ENCODE data around the gene COX6B1. TPM values are rescaled to one million over a fixed set of nuclear protein-coding genes. Genes with fewer than 3 reads are reported as not detected.
A peak's percentile ranks its signal among the peaks of the same experiment; 100 is the strongest.

Gene COX6B1
- total RNA-seq, 1 donor from 2014 or later: 370 TPM

DNA sequence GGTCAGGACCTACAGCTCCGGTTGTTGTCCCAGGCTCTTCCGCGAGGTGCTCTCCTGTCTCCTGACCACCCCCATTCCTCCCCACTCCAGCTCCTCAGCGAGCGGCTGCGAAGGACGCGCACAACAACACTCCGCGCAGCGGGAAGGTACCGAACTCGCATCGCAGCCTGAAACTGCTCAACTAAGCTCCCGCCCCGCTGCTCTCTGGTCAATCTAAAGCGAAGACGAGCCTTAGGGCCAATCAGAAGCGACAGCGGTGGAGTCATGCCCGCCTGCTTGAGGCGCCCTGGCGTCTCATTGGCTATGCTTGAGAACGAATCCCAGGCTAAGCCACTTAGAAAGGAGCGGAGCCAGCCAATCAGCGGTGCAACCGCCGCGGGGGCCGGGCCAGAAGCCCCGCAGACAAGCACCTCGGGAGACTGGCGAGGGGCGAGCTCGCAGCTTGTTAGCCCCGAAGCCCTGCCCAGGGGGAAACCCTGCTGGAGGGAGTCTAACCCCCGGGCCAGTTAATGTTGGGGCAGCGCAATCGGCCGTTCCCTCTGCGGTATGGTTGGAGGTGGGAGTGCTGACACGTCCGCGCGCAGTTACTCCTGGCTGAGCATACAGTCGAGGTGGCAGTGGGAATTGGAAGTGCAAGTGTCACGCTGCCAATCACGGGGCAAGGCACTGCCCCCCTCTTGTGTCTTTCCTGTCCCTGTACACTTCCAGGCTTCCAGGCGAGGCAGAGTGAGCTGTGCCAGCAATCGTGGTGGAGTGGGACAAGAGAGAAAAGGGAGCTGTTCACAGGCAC, 54.3 kb downstream of the COX6B1 start:
- Mint-ChIP-seq H3K9me3 (ENCODE audit: unreplicated experiment) (no peaks in the 10 kb centered on the region), H3K27me3 (ENCODE audit: unreplicated experiment) (peaks cover 3% of the 10 kb centered on the region), H3K27ac (ENCODE audit: unreplicated experiment) (peak overlapping the region; percentile 91), H3K4me1 (ENCODE audit: unreplicated experiment) (peaks cover 3% of the 10 kb centered on the region), H3K4me3 (ENCODE audit: unreplicated experiment) (peak overlapping the region; percentile 99), H3K36me3 (ENCODE audit: unreplicated experiment) (no peaks in the 10 kb centered on the region)
- TF ChIP-seq, protein P1, sequence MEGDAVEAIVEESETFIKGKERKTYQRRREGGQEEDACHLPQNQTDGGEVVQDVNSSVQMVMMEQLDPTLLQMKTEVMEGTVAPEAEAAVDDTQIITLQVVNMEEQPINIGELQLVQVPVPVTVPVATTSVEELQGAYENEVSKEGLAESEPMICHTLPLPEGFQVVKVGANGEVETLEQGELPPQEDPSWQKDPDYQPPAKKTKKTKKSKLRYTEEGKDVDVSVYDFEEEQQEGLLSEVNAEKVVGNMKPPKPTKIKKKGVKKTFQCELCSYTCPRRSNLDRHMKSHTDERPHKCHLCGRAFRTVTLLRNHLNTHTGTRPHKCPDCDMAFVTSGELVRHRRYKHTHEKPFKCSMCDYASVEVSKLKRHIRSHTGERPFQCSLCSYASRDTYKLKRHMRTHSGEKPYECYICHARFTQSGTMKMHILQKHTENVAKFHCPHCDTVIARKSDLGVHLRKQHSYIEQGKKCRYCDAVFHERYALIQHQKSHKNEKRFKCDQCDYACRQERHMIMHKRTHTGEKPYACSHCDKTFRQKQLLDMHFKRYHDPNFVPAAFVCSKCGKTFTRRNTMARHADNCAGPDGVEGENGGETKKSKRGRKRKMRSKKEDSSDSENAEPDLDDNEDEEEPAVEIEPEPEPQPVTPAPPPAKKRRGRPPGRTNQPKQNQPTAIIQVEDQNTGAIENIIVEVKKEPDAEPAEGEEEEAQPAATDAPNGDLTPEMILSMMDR (IDR thresholded peaks at IDR 0.05): no peak
- peak; percentile 97 for DNase-seq (ENCODE audit: extremely low spot score, unreplicated experiment)

DNA sequence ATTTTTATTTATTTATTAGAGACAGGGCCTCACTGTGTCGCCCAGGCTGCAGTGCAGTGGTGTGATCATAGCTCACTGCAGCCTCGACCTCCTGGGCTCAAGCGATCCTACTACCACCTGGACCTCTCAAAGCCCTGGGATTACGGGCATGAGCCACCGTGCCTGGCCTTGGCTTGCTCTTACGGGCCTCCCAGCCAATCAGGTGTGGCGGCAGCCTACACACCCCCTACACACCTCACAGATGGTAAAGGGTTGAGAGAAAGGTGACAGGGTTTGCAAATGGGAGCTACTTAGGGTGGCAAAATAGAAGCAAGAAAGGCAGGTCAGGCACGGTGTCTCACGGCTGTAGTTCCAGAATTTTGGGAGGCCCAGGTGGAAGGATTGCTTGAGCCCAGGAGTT, 55.2 kb downstream of the COX6B1 start:
- H3K27me3 Mint-ChIP-seq (ENCODE audit: unreplicated experiment): peaks cover 3% of the 10 kb centered on the region
- DNase-seq (ENCODE audit: extremely low spot score, unreplicated experiment): no peak
- H3K4me1 Mint-ChIP-seq (ENCODE audit: unreplicated experiment): peaks cover 3% of the 10 kb centered on the region
- H3K4me3 Mint-ChIP-seq (ENCODE audit: unreplicated experiment): no peak overlapping the region
- TF ChIP-seq, protein P1 (IDR thresholded peaks at IDR 0.05): no peak
- H3K27ac Mint-ChIP-seq (ENCODE audit: unreplicated experiment): no peak overlapping the region
- no peaks in the 10 kb centered on the region for H3K36me3 Mint-ChIP-seq (ENCODE audit: unreplicated experiment)
- no peaks in the 10 kb centered on the region for H3K9me3 Mint-ChIP-seq (ENCODE audit: unreplicated experiment)

GRCh38 chr19:35704218-35704617, 56.1 kb downstream of the COX6B1 start, which contains the start of gene ZBTB32:
TSS of gene ZBTB32 (plus strand) at chr19:35704558. CDS start at chr19:35714627, 10,069 bp downstream.
- Mint-ChIP-seq H3K4me1 (ENCODE audit: unreplicated experiment) (peaks cover 3% of the 10 kb centered on the region), H3K27me3 (ENCODE audit: unreplicated experiment) (peaks cover 3% of the 10 kb centered on the region), H3K36me3 (ENCODE audit: unreplicated experiment) (no peaks in the 10 kb centered on the region), H3K27ac (ENCODE audit: unreplicated experiment) (no peak within 1 kb of the TSS), H3K9me3 (ENCODE audit: unreplicated experiment) (no peaks in the 10 kb centered on the region), H3K4me3 (ENCODE audit: unreplicated experiment) (no peak within 1 kb of the TSS)
- no peak for DNase-seq (ENCODE audit: extremely low spot score, unreplicated experiment)
- TF ChIP-seq, protein P1 (IDR thresholded peaks at IDR 0.05): no peak

Other genes with a start within 250 kb of the COX6B1 start
- not detected in 2 replicates for gene FFAR2, start 200.1 kb upstream of the COX6B1 start, total RNA-seq
- gene KRTDAP, start 157.9 kb upstream of the COX6B1 start, total RNA-seq: not detected in 2 replicates
- not detected in 2 replicates for gene DMKN, start 134.7 kb upstream of the COX6B1 start, total RNA-seq
- gene SBSN, start 120.0 kb upstream of the COX6B1 start, total RNA-seq: not detected in 2 replicates
- gene GAPDHS, start 114.9 kb upstream of the COX6B1 start, total RNA-seq: not detected in 2 replicates
- 110 and 111 TPM in 2 replicates for gene TMEM147, start 102.7 kb upstream of the COX6B1 start, total RNA-seq
- not detected in 2 replicates for gene ATP4A, start 84.7 kb upstream of the COX6B1 start, total RNA-seq
- not detected in 2 replicates for gene PMIS2, start 62.1 kb upstream of the COX6B1 start, total RNA-seq
- gene HAUS5, start 35.6 kb upstream of the COX6B1 start, total RNA-seq: 15.0 and 16.6 TPM in 2 replicates
- gene RBM42, start 19.3 kb upstream of the COX6B1 start, total RNA-seq: 88.9 and 95.3 TPM in 2 replicates
- gene ETV2, start 6.6 kb upstream of the COX6B1 start, total RNA-seq: 1.2 and 1.3 TPM in 2 replicates
- gene UPK1A, start 18.2 kb downstream of the COX6B1 start, total RNA-seq: not detected in 2 replicates
- gene ZBTB32, start 56.2 kb downstream of the COX6B1 start, total RNA-seq: not detected in 2 replicates
- 45.1 and 45.3 TPM in 2 replicates for gene KMT2B, start 69.7 kb downstream of the COX6B1 start, total RNA-seq
- gene IGFLR1, start 94.1 kb downstream of the COX6B1 start, total RNA-seq: 2.3 and 3.1 TPM in 2 replicates
- gene U2AF1L4, start 97.1 kb downstream of the COX6B1 start, total RNA-seq: 35.9 and 44.9 TPM in 2 replicates
- 71.4 and 72.6 TPM in 2 replicates for gene PSENEN, start 97.3 kb downstream of the COX6B1 start, total RNA-seq
- gene LIN37, start 100.3 kb downstream of the COX6B1 start, total RNA-seq: 14.1 and 15.7 TPM in 2 replicates
- 0.37 and 0.64 TPM in 2 replicates for gene HSPB6, start 108.7 kb downstream of the COX6B1 start, total RNA-seq
- 19.8 and 20.9 TPM in 2 replicates for gene PROSER3, start 109.9 kb downstream of the COX6B1 start, total RNA-seq
- gene ARHGAP33, start 127.2 kb downstream of the COX6B1 start, total RNA-seq: 10.1 and 15.2 TPM in 2 replicates
- not detected in 2 replicates for gene PRODH2, start 164.5 kb downstream of the COX6B1 start, total RNA-seq
- gene NPHS1, start 204.2 kb downstream of the COX6B1 start, total RNA-seq: not detected in 2 replicates
- gene KIRREL2, start 208.6 kb downstream of the COX6B1 start, total RNA-seq: not detected in 2 replicates
- 12.6 and 14.7 TPM in 2 replicates for gene APLP1, start 220.3 kb downstream of the COX6B1 start, total RNA-seq

Data from osteocyte (in vitro differentiated cells).